Body of pancreas (tissue), 4 donors: ENCODE data around the gene LMX1A.

Experiments used
- POLR2A ChIP-seq, 3 donors: fragments of 450-650 bp; IDR thresholded peaks; one replicate each; pipeline ENCODE4 v1.6.1; 2016; ENCODE audit warnings: antibody characterized with exemption in 3 of 3, mild to moderate bottlenecking in 2 of 3
- TF ChIP-seq, protein P1 (sequence below), 7 experiments: fragments of 450-650 bp in 4 of 7; fragments of 200-600 bp in 3 of 7; sonication (generic) in 3 of 7; IDR thresholded peaks; one replicate each; pipeline ENCODE4 v1.5.1; 2016 to 2019; ENCODE audit warnings: antibody characterized with exemption in 7 of 7

- TF ChIP-seq, protein P1, sequence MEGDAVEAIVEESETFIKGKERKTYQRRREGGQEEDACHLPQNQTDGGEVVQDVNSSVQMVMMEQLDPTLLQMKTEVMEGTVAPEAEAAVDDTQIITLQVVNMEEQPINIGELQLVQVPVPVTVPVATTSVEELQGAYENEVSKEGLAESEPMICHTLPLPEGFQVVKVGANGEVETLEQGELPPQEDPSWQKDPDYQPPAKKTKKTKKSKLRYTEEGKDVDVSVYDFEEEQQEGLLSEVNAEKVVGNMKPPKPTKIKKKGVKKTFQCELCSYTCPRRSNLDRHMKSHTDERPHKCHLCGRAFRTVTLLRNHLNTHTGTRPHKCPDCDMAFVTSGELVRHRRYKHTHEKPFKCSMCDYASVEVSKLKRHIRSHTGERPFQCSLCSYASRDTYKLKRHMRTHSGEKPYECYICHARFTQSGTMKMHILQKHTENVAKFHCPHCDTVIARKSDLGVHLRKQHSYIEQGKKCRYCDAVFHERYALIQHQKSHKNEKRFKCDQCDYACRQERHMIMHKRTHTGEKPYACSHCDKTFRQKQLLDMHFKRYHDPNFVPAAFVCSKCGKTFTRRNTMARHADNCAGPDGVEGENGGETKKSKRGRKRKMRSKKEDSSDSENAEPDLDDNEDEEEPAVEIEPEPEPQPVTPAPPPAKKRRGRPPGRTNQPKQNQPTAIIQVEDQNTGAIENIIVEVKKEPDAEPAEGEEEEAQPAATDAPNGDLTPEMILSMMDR (IDR thresholded peaks at IDR 0.05), result no peak
- TF ChIP-seq POLR2A (IDR thresholded peaks at IDR 0.05), result no peak
Measured at GRCh38 chr1:165364568-165365133, 8.1 kb upstream of the LMX1A start.
